Fibroblast of mammary gland (primary cell): ENCODE data around the gene TARS2.
A peak's percentile ranks its signal among the peaks of the same experiment; 100 is the strongest.

Experiments used
- DNase-seq: peaks from one replicate; pipeline ENCODE4 v3.0.0-alpha.2; 2010; ENCODE audit warnings: low read depth
- H3K4me3 ChIP-seq: 2 replicates; pipeline ENCODE4 v1.5.1; 2011; ENCODE audit warnings: low read depth, mild to moderate bottlenecking, low read length, moderate library complexity; ENCODE audit not compliant: control insufficient read depth
- TF ChIP-seq, protein P1 (sequence below): conservative IDR thresholded peaks from 2 replicates; pipeline ENCODE4 v1.5.1; 2011; ENCODE audit warnings: low read depth, low read length, inconsistent platforms; ENCODE audit not compliant: control insufficient read depth, insufficient read depth

TARS2 gene

GRCh38 chr1:150550222-150551050 is 63.2 kb downstream of the TARS2 start:
- DNase-seq = peak; percentile 39
- peak overlapping the region; percentile 67 for H3K4me3 ChIP-seq
- TF ChIP-seq, protein P1, sequence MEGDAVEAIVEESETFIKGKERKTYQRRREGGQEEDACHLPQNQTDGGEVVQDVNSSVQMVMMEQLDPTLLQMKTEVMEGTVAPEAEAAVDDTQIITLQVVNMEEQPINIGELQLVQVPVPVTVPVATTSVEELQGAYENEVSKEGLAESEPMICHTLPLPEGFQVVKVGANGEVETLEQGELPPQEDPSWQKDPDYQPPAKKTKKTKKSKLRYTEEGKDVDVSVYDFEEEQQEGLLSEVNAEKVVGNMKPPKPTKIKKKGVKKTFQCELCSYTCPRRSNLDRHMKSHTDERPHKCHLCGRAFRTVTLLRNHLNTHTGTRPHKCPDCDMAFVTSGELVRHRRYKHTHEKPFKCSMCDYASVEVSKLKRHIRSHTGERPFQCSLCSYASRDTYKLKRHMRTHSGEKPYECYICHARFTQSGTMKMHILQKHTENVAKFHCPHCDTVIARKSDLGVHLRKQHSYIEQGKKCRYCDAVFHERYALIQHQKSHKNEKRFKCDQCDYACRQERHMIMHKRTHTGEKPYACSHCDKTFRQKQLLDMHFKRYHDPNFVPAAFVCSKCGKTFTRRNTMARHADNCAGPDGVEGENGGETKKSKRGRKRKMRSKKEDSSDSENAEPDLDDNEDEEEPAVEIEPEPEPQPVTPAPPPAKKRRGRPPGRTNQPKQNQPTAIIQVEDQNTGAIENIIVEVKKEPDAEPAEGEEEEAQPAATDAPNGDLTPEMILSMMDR = no peak

DNA sequence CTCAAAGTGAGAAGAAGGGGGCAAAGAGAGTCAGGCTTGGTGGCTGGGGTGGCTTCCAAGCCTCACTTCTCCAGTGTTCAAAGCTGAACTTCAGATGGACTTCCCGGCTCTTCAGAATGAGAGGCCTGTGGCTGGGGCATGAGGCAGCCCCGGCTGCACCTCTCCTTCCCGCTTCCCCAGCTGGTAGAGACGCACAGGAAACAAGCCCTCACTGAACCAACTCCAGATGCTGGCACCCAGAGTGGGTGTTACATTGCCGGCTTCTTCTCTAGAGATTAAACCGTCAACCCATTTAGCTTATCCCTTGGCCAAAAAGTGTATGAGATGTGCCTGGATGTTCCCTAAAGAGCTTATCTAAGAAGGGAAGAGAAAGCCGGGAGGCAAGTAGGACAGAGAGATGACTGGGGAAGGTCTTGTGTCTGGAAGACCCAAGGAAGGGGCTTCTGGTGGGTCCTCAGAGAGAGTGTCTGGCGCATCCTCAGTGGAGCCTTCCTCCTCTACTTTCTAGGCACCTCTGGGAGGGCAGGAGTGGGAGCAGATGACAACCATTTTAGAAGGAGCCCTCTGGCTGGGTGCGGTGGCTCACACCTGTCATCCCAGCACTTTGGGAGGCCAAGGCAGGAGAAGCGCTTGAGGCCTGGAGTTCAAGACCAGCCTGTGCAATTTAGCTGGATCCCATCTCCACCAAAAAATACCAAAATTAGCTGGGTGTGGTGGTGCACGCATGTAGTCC is 64.0 kb downstream of the TARS2 start:
- peak; percentile 50 for DNase-seq
- TF ChIP-seq, protein P1 = no peak
- peak overlapping the region; percentile 67 for H3K4me3 ChIP-seq

GRCh38 chr1:150551784-150552127 is 64.5 kb downstream of the TARS2 start:
- H3K4me3 ChIP-seq = no peak overlapping the region
- TF ChIP-seq, protein P1 = no peak
- DNase-seq = no peak

GRCh38 chr1:150552128-150552910 is 65.1 kb downstream of the TARS2 start:
- TF ChIP-seq, protein P1 = no peak
- no peak overlapping the region for H3K4me3 ChIP-seq
- DNase-seq = peak; percentile 96

DNA sequence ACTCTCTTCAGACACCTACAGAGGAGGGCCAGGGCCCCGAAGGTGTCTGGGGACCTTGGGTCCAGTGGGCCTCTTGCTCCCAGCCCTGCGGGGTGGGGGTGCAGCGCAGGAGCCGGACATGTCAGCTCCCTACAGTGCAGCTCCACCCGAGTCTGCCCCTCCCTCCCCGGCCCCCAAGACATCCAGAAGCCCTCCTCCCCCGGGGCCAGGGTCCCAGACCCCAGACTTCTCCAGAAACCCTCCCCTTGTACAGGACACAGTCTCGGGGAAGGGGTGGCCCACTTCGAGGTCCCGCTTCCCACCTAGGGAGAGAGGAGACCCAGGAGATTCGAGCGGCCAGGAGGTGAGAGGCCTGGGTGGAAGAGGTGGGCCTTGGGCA is 65.7 kb downstream of the TARS2 start:
- no peak for DNase-seq
- no peak overlapping the region for H3K4me3 ChIP-seq
- TF ChIP-seq, protein P1 = no peak

- H3K4me3 ChIP-seq = no peak overlapping the region
- TF ChIP-seq, protein P1 = no peak
Measured at GRCh38 chr1:150553392-150554085, 66.3 kb downstream of the TARS2 start.

More at GRCh38 chr1:150553392-150554085, 66.3 kb downstream of the TARS2 start:
- no peak for DNase-seq
